CD4-positive, alpha-beta T cell treated with Interleukin-15 for 4 hours (primary cell): Measurements from ENCODE around the gene AGAP9.
"Not testable (repeated sequence)": the region's sequence is repeated elsewhere in the genome, so short reads cannot be mapped to it uniquely, and the experiment has no call there.

Experiments
- DNase-seq: peaks from one replicate; pipeline ENCODE4 v3.0.0-alpha.2; 2020; ENCODE audit warnings: low spot score

The AGAP9 gene

DNA sequence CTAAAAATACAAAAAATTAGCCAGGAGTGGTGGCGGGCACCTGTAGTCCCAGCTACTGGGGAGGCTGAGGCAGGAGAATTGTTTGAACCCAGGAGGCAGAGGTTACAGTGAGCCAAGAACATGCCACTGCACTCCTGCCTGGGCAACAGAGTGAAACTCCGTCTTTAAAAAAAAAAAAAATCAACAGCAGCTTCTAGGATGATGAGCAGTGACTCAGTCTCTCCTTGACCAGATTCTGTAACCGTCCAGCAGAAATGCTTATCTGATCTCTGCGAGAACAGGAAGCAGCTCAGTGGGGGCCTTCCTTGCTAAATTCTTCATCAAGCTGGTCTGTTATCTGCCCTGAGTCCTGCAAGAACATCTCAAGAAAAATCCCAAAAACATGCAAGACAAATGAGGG, 37.5 kb downstream of the AGAP9 start:
- not testable (repeated sequence) for DNase-seq

DNA sequence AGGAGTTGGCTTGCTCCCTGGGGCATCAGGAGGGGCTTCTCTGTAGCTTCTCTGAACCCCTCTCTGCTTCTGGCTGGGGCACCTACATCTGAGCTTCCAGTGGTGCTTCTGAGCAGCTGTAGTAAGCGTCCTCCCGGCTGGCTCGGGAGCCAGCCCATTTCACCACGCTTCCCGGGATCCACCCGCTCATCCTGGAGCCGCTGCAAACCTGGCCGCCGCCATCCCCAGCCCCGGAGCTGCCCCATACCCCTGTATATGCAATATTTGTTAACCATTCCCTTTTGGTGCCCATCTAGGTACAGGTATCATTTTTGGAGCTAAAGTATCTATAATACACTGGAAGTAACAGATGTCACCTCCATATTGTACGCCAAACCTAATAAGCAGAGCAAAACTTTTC, 38.7 kb downstream of the AGAP9 start:
- DNase-seq, result not testable (repeated sequence)

DNA sequence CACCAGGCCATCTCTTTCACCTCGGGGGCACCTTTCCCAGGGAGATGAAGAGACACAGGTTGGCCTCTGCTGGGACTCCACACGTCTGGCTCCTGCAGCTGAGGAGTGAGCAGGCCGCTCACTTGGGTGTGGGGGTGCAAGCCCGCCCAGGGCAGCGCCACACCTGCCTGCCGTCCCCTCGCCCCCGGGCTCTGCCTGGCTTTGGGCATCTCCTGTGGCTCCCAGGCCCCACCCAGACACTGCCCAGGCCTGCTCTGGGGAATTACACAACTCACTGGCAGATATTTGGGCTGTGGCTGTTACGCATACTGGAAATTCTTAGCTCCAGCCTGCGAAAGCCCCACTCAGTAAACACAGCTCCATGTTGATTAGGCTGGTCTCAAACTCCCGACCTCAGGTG, 39.5 kb downstream of the AGAP9 start, which contains the start of gene ANXA8:
Gene ANXA8 (minus strand): TSS at position 193 of the 400 bp plus-strand sequence. CDS start 182 bp downstream, at position 11.
- not testable (repeated sequence) for DNase-seq

DNA sequence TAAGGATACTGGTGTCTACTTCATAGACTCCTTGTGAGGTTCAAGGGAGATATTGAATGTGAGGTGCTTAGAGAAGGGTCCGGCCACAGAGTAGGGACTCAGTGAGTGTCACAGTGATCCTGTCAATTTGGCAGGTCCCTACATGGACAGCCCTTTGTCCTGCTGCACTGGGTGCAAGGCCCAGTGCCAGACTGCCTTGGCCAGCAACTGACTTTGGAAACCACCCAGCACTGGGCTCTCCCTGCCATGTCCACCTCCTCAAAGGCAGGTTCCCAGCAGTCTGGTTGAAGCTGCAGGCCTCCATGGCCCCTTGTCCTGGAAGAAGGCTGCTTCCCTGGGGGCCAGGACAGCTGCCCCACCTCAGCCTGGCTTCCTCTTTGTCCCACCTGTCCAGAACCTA, 41.1 kb downstream of the AGAP9 start:
- not testable (repeated sequence) for DNase-seq

DNA sequence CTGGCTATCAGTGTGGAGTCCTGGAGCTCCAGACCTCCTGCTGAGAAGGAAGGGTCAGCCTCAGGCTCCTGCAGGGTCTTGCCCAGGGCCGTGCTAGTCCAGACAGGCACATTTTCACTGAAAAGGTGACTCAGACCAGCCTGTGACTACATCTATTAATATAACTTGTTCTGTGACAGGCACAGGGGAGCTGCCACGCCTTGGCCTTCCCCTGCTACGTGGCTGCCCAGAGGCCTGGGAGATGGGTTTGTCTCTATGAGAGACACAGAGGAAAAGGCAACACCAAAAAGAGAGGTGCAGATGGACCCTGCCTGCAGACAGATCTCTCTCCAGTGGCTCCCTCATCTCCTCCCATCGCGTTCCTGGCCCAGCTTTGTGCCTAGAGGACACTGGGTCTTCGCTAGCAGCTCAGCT, 41.7 kb downstream of the AGAP9 start:
- DNase-seq, result not testable (repeated sequence)

DNA sequence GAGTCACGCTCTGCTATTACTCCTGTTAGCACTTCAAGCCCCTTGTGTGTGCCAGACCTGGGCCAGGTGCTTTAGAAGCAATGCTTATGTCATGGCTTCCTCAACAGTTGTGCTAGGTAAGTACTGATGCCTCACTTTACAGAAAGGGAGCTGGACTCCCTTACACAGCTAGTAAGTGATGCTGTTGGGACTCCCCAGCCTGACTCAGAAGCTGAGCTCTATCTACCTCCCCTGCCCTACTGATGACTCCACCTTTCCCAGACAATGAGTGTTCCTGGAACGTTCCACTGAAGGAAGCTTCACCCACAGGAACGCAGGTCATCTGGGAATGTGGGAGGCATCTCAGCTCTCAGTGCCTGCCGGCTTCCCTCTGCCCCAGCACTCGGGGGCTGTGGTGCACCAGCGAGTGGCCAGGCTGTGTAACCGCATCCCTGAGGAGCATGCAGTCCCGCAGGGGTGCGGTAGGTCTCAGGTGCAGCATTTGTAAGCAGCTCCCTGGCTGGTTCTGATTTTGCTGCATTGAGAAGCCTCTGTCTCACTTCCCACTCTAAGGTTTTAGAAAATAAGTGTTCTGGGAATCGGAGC, 42.2 kb downstream of the AGAP9 start:
- not testable (repeated sequence) for DNase-seq

DNA sequence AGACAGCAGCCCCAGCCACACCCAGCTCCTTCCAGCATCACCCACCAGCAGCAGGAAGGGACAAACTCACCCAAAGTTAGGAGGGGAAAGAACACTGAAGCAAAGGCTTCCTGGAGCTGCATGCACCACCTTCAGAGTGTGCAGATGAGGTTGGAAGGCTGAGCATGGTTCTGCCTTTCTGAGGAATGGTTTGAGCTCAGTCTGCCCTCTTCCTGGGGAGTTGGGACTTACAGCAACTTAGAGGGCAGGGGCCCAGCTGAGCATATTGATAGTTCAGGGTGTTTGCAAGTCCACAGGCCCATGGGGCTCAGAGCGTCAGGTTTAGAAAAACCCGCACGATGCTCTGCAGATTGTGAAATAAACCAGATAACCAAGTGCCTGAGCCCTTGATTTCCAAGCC, 43.3 kb downstream of the AGAP9 start:
- DNase-seq, result not testable (repeated sequence)

DNA sequence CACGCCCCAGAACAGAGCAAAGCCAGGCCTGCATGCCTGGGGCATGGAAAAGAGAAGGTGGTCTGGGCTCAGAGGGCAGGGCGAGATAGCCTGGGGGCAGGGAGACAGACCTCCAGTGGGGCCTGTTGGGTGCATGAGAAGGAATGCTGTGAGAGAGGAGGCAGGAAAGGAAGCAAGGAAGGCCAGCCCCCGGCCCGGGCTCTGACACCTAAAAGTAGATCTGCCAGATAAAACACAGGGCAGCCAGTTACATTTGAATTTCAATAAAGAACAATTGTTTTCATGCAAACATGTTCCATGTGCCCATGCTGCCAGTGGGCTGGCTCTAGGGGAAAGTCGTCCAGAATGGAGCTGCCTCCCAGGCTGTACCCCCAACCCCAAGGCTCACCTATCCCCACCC, 45.3 kb downstream of the AGAP9 start:
- not testable (repeated sequence) for DNase-seq

DNA sequence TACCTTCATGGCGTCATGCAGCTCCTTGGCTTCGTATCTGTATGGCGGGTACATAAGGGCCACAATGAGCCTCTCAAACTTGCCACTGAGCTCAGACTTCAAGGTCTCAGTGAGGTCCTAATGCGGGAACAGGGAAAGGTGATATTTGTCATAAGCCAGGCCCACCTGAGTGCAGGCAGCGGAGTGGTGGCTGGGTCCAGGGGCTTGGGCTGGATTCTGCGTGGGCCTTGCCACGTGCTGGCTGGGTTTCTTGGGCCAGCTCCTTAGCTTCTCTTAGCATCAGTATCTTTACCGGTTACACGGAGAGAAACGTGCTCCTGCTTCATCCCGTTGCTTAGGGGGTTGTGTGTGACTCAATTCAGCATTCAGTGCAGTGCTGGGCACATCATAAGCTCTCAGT, 46.4 kb downstream of the AGAP9 start:
- not testable (repeated sequence) for DNase-seq

DNA sequence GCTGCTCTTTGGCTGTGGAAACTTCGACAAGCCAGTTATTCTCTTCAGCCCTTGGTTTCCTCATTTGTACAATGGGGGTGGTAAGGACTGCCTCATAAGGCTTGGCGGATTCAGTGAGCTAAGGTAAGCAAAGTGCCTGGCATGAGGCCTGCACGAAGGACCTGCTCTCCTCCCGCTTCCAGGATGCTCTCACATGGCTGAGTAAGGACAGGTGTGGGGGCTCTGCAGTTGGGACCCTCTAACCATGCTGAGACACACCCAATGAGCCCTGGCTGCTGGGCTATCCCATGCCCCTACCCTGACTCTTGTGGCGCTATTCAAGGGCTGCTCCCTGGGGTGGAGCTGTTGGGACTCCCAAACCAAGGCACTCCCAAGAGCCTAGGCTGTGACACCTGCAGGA, 48.3 kb downstream of the AGAP9 start:
- DNase-seq, result not testable (repeated sequence)

DNA sequence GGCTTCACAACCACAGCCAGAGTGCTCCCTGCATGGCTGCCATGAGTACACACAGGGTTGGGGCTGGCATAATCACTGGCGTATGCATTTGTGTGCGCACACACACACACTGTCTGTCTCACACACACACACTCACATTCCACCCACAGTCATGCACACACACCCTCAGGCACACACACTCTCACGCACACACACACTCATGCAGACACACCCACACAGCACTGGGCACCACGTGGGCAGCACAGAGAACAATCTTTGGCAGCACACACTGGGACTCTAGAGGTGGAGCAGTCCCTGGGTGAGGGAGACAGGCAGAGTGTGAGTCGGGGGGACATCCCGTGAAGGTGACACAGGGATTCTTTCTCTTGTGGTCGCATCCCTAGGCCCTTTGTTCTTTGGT, 49.9 kb downstream of the AGAP9 start:
- not testable (repeated sequence) for DNase-seq

DNA sequence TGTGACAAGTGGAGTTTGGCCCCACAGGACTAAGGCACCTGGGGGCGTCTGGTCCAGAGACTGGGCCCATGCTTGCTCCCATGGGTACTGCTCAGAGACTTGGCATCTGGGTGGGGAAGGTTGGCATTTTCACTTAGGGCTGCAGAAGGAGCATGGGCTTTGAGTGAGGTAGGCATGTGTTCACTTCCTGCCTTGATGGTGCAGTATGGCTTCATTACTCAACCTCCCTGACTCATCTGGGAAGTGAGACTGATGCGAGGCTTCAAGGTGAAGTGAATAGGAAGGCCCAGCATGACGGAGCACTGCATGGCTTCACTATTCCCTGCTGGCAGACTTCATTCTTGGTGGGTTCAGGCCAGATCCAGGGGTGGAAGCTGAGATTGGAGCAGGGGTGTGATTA, 50.8 kb downstream of the AGAP9 start:
- DNase-seq, result not testable (repeated sequence)

DNA sequence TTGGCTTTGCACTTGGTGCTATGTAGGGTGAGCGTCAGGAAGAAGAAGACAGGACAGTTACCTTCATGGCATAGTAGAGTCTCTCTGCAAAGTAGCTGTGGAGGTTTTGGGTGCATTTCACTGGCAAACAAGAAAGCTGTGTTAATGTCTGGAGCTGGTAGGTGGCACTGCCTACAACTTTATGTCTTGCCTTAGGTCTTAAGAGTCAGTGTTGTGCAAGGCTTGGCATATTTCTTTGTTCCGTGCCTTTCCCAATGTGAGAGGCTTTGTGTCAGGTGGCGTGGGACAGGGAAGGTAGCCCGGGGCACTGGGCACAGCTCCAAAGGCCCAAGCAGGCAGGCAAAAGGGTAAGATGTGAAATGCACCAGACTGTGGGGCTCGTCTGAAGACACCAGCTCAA, 51.4 kb downstream of the AGAP9 start:
- DNase-seq, result not testable (repeated sequence)

DNA sequence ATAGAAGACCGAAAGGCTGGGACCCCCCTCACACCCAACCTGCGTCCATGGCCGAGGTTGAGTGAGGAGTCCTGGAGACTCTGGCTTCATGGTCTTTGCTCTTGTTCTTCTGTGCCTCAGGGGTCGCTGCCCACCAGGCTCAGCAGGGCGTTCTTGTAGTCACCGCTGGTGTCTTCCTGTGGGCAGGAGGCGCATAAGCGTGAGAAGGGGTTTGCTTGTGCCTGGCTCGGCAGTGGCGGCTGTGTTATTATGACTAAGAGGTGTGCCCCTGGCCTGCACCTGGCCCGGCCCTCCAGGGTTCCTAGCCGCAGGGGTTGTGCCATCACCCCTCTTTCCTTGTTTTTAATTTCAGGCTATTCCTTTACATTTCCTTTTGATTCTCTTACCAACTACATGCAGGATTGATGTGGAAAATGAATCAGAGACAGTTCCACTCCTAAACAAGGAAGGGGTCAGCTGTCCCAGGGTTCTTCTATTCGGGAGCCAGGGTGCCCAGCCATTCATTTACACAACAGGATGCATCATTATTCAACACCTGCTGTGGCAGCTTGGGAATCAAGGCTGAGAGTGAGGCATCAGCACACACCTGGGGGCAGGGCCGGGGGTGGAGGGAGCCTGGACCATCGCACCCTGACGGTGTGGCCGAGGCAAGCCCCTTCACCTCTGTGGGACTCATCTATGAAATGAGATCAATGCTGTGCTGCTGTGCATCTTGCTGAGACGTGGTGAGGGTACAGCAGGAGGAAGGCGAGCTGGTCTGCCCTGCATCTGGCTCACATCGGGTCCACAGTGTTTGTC, 54.5 kb downstream of the AGAP9 start:
- DNase-seq, result not testable (repeated sequence)

DNA sequence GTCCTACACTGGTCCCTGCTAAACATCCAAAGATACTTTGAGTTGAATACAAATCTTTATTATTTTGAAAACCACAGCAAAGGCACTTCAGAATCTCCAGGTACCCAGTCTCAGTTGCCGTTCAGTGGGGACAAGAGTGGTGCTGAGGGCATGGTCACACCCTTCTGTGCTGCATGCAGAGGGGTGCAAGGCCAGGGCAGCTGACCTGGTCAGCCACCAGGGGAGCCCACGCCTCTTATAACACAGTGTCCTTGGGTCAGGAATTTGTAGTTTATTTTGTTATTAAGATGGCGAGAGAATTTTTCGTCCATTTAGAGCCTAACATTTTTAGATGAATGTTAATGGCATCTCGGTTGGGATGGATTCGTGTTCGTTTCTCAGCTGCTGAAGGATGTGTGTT, 55.5 kb downstream of the AGAP9 start:
- DNase-seq, result not testable (repeated sequence)

DNA sequence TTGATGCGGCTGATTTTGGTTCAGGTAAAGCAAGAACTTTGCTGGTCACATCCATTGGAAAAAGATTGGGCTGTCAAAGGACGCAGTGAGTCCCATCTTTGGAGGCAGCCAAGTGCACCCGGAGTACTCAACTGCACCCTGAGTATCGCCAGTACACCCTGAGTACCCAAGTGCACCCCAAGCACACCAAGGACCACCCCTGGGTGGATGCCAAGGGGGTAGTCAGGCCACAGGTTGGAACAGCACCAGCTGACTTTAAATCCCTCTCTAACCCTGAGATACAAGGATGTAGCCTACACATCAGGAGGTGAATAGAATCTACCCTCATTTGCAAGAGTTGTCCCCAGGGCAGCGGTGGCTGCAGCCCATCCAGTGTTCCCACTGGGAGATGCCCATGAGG, 56.0 kb downstream of the AGAP9 start:
- DNase-seq, result not testable (repeated sequence)

DNA sequence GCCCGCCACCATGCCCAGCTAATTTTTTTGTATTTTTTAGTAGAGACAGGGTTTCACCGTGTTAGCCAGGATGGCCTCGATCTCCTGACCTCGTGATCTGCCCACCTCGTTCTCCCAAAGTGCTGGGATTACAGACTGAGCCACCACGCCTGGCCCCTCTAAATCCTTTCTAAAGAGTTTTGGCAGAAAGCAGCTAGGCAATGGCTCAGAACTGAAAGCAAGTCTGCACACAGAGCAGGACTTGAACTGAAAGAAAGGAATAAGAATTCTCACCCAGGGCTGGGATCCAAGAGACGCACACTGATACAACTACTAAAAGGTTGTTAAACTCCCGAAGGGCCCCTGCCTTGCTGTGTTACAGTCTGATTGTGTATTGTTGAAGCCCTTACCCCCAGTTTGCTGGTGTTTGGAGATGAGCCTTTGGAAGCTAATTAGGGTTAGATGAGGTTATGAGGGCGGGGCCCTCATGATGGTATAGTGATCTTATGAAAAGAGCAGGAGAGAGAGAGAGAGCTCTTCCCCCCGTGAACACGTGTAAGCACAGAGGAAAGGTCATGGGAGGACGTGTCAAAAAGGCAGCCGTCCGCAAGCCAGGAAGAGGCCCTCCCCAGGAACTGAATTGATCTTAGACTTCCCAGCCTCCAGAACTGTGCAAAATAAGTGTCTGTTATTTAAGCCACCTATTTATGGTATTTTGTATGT, 58.1 kb downstream of the AGAP9 start:
- DNase-seq, result not testable (repeated sequence)

DNA sequence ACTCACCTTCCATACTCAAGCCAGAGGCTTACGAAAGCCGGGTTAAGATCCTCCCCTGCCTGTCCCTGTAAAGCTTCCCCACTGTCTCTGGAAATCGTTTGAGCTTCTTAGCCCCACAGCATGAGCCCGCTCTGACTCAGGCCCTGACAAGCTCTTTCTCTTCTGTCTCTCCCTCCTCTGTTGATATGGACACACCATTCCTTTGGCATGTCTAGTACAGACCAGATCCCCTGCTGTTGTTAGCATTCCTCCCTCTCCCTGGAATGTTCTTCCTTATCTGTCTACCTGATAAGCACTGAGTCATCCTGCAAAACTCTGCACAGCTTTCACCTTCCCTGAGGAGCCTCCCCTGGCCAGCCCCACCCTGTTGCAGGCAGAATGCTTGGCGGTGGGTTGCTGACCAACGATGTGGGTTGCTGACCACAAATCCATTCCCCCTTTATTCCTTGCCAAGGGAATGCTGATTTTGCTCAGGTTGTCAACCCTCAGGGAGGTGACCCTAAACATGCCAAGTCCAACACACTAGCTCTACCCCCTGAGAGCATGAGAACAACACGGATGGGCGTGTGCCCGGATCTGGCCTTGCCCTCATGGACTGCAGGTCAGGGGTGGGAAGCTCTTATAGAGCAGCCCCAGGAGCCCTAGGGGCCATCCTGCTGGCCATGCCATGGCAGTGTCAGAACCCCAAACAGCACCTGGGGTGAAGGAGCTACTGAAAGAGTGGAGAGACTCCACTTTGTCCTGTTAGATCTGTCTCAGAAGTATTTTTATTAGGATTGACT, 60.7 kb downstream of the AGAP9 start:
- DNase-seq, result not testable (repeated sequence)

DNA sequence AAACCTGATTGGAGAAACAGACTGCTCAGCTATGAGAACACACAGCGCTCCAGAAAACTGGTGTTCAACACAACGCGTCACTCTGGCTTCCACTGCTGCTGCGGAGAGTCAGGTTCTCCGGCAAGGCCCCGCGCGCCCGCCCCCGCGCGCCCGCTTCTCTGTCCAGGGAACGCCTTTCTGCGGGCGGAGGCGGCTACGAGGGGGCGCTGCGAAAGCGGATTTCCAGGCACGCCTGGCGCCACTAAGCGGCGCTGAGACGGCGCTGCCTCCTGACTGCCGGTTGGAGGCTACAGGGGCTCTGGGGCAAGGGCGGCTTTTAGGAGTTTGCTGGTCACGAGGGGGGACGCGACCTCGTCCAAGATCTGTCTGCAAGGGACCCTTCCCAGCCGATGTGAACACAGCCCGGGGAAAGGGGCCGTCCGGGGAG, 62.2 kb downstream of the AGAP9 start:
- DNase-seq, result not testable (repeated sequence)

DNA sequence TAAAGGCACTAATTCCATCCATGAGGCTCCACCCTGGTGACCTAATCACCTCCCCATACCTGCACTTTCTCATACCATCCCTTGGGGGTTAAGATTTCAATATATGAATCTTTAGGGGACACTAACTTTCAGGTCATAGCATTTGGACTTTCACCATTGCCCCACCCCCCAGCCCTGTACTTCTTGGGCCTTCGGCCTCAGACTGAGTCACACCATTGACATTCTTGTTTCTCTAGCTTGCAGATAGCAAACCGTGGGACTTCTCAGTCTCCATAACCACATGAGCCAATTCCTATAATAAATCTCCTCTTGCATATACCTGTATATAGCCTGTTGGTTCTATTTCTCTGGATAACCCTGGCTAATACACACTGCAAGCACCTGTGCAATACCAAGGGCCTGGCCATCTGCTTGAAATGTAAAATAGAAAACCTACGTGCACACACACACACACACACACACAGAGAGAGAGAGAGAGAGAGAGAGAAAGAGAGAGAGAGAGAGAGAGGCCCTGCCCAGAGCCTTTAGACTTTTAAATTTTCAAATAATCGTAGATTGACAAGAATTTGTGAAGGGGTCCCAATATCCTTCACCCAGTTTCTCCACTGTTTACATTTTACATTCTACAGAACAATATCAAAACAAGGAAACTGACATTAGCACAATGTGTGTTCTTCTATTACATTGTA, 64.8 kb downstream of the AGAP9 start:
- no peak for DNase-seq

DNA sequence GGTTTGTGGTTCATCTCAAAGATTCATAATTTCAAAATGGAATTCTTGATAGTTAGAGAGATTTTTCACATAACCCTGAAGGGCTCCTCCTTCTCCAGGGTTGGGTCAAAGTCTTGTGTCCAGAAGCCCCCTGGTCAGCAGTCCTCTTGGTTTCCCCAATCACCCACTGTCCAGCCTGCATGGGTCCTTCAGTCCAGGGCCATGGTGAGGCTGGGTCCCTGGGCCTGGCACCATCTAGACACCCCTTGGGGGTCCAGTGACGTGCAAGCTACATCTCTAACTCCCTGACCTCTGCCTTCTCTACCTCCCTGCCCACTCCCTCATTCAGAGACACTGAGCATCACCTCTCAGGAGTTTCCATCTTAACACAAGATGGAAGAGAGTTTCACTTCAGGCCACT, 65.6 kb downstream of the AGAP9 start:
- DNase-seq, result no peak

DNA sequence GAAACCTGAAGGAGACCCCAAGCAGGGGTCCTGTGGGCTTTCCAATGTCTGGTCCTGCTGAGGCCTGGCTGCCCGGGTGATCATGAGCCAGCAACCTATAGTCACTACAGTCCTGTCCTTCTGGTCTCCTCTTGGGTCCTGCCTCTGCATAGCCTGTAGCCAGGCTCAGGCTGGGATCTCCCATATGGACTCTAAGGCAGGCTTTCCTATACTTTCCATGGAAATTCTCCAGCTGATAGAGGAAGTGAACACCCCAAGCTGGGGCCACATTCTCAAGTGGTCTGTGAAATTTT, 66.0 kb downstream of the AGAP9 start:
- no peak for DNase-seq
